ENCODE data around the gene L1CAM.

Gene L1CAM

DNA sequence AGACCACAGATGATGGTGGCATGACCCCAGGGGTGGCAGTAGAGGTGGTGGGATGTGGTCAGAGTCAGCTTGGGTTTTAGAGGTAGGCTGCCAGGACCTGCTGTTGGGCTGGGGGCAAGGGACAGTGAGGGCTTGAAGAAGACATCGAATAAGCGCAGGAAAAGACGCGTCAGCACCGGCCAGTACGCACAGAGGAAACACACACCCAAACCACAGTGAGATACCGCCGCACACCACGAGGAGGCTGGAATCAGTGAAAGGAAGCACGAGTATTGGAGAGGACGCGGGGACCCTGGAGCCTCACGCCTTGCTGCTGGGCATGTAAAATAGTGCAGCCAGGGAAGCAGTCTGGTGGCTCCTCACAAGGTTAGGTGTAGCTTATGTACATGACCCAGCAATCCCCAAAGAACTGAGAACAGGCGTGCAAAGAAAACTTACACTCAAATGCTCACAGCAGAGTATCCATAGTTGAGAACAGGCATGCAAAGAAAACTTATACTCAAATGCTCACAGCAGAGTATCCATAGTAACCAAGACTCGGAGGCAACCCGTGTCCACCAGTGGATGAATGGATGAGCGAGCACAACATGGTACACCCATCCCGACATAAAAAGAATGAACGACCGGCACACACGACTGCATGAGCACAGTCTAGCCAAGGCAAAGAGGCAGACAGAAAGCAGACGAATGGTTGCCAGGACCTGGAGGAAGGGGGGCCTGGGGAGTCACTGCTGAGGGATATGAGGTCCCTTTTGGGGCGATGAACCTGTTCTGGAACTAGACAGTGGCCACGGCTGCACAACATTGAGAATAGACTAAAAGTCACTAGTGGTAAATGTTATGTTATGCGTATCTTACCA is 68.9 kb downstream of the L1CAM start:
- intact Hi-C loops (cut with DNase I) = no loop called here
- peak in 3 of 10 donors; percentile 55 to 80 (median 63) for DNase-seq

- peak in 2 of 10 donors; percentile 65 to 74 for DNase-seq
- intact Hi-C loops (cut with DNase I) = no loop called here
Measured at GRCh38 chrX:153814591-153815315, 71.2 kb downstream of the L1CAM start.

DNA sequence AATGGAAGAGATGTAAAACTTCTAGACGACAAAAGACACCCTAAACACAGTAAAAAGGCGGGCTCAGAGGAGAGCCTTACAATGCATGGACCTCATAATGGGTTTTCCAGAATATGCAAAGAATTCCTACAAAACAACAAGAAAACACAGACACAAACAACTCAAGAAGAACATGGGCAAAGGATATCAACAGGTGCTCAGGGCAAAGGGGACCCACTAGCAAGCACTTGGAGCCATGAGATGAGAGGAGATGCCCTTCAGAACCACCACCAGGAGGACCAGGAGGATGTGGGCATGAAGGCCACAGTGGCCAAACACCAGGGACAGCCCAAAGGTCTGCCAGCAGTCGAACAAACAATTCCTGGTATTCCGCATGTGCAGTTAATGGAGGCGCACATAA is 72.8 kb downstream of the L1CAM start:
- intact Hi-C loops (cut with DNase I) = no loop called here
- DNase-seq = no peak

DNA sequence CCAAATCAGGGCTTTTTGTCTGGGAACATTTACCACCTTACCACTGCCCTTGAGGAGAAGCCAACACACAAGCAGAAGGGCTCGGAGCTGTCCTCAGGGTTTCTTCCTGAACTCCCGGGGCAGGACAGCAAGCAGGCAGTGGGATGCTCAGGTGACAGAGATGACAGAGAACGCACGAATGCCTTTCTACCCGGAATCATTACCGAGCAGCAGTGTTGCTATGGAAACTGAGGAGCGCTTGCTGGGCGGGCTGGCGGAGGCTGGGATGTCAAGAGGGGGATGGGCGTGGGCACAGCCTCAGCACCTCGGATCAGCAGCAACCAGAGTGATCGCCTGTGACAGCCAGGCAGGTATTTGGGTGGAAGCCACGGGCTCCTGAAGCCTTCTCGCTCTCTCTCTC is 73.8 kb downstream of the L1CAM start:
- intact Hi-C loops (cut with DNase I) = no loop called here

More for the DNA sequence above, 73.8 kb downstream of the L1CAM start:
- DNase-seq = peak in 3 of 10 donors; percentile 28 to 82 (median 67)

Measured in posterior cingulate gyrus (tissue), 11 donors.